ENCODE measurements around the gene NCAM1.
"Not testable (repeated sequence)": the region's sequence is repeated elsewhere in the genome, so short reads cannot be mapped to it uniquely, and the experiment has no call there.

Gene NCAM1

GRCh38 chr11:112961146-112961668, at the start of gene NCAM1:
TSS of gene NCAM1 (plus strand) at chr11:112961420.
- peak; percentile 60 for DNase-seq (ENCODE audit: low read depth)

GRCh38 chr11:112922606-112923005, 38.6 kb upstream of the NCAM1 start:
- DNase-seq (ENCODE audit: low read depth) = no peak

GRCh38 chr11:112924836-112925235, 36.4 kb upstream of the NCAM1 start:
- DNase-seq (ENCODE audit: low read depth) = not testable (repeated sequence)

DNA sequence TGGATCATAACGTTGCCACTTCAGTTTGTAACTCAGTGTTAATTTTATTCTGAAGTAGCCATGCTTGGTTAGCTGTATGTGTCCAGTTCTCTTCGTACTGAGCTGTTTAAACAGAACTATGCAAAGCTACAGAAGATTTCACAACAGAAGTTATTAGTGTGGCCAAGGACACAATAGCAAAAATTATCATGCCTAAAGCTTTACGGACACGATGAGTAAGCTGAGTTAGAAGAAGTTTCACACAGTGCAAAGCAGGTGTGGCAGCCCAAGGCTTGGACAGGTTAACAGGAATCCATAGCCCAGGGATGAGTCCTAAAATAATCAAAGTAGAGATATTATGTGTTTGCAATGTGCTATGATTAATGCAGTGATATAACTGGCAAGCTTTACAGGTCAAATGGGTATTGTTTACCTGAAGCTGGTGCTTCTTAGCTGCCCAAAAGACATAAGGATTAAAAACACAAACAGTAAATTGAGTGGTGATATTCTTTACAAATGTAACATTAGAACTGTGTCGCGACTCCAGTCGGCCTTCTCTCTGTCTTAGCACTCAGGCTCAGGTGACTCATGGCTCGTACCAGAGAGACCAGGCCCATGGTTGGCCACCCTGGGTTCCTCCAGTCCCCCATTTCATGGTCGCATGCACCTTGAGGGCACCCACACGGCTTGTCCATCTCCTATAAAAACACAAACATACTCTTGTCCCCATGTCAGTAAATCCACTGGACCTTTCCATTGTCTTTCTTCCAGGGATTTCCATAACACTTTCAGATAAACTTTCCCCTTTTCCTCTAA, 35.5 kb upstream of the NCAM1 start:
- DNase-seq (ENCODE audit: low read depth) = no peak

DNA sequence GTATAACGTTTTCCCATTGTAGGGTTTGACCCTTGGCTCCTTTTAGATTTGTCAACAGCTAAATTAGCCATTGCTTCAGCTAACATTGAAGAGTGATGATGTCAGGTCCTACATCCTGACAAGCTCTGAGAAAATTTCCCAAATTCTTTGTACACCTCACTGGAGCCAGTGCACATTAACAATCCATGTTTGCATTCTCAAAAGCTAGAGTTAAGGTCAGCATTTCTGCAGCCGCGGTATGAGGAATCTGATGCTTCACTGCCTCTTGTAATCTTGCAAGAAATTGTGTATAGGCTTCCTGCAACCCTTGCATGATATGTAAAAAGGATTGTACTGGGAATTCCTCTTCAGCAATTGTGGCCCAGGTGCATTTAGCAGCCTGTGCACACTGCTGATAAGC, 33.1 kb upstream of the NCAM1 start:
- no peak for DNase-seq (ENCODE audit: low read depth)

DNA sequence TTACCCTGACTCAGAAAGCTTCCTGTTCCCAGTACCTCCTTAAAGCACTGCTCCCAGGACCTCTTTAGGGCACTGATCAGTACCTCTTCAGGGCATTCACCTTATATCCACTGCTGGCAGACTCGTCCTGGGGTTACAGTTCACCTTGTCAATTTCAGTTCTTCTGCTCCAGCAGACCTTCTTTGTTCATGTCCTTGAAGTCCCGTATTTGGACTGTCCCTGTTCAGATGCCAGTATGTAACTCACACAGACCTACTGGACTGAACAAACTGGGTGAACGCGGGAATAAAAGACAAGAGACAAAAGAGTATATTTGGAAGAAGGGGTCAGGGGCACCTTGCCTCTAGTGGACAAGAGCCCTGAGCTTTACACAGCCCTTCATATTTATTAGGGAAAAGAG, 31.8 kb upstream of the NCAM1 start:
- DNase-seq (ENCODE audit: low read depth) = no peak

- no peak for DNase-seq (ENCODE audit: low read depth)
These were observed 29.5 kb upstream of the NCAM1 start for GRCh38 chr11:112931703-112932102.

DNA sequence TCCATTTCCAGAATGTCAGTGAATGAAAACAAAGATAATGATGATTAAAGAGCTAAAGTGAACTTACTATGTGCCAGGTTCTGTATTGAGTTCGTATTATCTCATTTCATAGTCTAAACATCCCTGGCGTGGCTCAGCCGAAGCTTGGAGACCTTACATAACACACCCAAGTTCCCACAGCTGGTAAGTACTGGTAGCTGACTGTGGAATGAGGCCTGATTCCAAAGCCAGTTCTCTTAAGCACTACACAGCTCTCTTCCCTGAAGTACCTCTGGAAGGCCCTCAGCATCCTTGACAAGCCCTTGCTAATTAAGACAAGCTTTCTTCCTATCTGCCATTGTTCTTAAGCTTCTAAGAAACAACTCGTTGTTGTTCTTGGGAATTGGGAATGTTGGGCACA, 28.6 kb upstream of the NCAM1 start:
- no peak for DNase-seq (ENCODE audit: low read depth)

DNA sequence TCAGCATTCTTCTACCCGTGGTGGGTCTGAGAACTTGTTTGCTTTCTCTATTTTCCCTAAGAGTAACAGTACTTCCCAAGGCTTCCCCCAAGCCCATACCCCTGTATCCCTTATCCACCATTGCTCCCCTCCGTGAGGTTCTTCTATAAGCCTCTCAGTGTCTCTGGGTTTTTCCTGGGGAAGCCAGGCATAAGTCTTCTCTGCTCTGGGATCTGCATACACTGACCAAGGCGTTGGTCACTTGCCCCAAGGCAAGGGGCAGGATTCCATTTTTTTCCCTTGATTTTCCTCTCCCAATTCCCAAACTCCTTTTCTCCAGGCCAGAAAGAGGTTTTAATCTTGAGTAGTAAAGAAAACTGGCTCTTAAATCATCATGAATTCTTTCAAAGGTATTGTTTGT, 27.2 kb upstream of the NCAM1 start:
- no peak for DNase-seq (ENCODE audit: low read depth)

GRCh38 chr11:112941104-112941503, 20.1 kb upstream of the NCAM1 start:
- DNase-seq (ENCODE audit: low read depth) = no peak

GRCh38 chr11:112942966-112943643, 18.1 kb upstream of the NCAM1 start:
- DNase-seq (ENCODE audit: low read depth) = no peak

GRCh38 chr11:112946866-112947265, 14.4 kb upstream of the NCAM1 start:
- no peak for DNase-seq (ENCODE audit: low read depth)

DNA sequence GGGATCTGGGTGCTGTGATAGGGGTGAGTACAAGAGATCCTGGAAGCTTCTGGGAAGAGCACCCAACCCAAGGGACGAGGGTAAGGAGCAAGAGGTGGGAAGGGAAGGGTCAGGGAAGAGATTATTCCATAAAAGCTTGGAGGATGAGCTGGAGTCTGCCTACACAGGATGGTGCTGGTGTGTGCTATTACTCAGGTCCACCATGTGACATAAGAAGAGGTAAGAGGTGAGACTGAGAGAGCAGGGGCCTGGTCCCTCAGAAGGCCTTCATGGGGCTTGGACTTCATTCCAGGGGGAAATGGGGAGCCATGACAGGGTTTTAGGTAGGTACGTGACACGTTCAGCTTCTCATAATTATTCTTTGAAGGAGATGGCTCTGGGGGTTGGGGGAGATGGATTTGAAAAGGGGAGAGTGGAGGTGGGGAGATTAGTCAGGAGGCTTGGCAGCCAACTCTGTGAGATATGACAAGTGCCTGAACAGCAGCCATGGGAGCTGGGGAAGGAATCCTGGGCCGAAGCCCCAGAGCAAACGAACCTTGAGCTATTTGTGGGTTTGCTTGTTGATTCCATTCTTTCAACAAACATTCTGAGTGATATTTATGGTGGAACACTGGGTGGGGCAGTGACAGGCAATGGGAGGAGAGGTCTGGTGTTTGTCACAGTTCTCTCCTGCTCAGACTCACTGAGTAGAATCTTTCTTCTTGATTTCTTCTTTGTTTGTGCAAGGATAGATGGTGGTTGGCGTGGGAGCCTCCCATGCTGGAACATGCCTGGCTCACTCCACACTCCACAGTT, 11.2 kb upstream of the NCAM1 start:
- no peak for DNase-seq (ENCODE audit: low read depth)

DNA sequence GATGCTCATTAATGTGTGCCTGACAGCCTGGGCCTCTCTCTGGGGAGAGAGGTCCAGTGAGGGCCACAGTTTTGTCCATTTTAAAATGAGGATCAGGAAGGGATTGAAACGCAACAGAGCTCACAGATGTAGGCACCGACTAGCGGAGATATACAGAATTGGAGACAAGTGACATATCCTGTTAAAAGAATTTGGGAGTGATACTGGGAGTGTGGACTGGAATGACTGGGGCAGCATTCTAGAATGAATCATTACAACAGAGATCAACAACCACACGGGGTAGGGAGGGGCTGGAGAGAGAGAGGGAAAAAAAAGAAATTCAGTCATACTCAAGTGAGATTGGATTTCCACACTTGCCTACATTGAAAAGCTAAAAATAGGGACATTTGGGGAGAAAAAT, 2.5 kb upstream of the NCAM1 start:
- no peak for DNase-seq (ENCODE audit: low read depth)

GRCh38 chr11:112961751-112962578, 745 bp downstream of the NCAM1 start:
- no peak for DNase-seq (ENCODE audit: low read depth)

GRCh38 chr11:112962579-112963367, 1.6 kb downstream of the NCAM1 start:
- DNase-seq (ENCODE audit: low read depth) = no peak

- no peak for DNase-seq (ENCODE audit: low read depth)
These were observed 2.2 kb downstream of the NCAM1 start for GRCh38 chr11:112963368-112963955.

GRCh38 chr11:112965656-112966055, 4.4 kb downstream of the NCAM1 start:
- DNase-seq (ENCODE audit: low read depth) = no peak

GRCh38 chr11:112966561-112966960, 5.3 kb downstream of the NCAM1 start:
- no peak for DNase-seq (ENCODE audit: low read depth)

GRCh38 chr11:112967082-112967481, 5.9 kb downstream of the NCAM1 start:
- no peak for DNase-seq (ENCODE audit: low read depth)
